Stimulated activated CD8-positive, alpha-beta memory T cell treated with anti-CD3 and anti-CD28 coated beads, Interleukin-4, amount 100 ng/mL, for 1 hour (primary cell): ENCODE measurements around the gene PTCD2.

ENCODE experiments used
- DNase-seq, 2 donors: peaks; one replicate each; pipeline ENCODE4 v3.0.0-alpha.2; 2020; ENCODE audit warnings: low read depth in 2 of 2, low spot score in 1 of 2

The PTCD2 gene

DNA sequence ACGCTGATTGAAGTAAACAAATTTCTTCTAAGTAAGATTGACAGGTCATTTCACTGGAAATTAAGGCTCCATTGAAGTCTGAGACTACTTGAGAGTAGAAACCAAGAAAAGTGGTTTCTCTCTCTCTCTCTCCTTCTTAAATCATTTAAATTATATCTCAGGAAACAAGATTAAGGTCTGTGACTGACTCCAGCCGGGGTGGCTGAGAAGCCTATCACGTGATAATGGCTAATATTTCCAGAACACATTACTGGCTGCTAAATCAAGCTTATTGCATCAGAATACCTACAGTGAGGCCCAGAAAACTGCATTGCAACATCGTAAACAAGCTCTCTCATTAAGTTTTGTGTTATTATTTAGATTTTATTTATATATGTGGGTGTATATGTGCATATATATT is 88.4 kb downstream of the PTCD2 start:
- DNase-seq, result no peak

DNA sequence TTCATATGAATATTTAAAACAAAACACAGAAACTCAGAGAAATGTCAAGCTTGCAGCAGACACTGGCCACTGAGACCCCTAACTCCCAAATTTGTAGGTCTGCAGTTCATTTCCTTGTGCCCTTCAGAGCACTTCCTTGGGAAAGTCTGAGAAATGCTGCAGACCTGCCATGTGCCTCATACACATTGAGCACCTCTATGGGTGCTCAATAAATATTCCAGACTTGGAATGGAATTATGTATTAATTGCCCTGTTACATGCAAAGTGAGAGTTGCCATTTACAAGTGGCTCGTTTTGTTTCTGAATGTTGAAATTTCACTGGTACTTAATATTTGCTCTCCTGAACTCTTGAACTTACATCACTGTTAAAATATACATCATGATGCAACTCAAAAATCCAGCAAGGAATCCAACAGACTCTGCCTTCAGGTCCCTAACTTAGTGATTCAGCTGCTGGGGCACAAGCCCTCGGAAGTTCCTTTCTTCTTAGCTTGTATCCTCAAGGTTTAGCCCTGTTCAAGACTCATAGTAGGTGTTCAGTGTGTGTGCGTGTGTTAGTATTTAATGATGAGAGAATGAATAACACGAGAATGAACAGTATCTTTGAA is 90.6 kb downstream of the PTCD2 start:
- no peak for DNase-seq

DNA sequence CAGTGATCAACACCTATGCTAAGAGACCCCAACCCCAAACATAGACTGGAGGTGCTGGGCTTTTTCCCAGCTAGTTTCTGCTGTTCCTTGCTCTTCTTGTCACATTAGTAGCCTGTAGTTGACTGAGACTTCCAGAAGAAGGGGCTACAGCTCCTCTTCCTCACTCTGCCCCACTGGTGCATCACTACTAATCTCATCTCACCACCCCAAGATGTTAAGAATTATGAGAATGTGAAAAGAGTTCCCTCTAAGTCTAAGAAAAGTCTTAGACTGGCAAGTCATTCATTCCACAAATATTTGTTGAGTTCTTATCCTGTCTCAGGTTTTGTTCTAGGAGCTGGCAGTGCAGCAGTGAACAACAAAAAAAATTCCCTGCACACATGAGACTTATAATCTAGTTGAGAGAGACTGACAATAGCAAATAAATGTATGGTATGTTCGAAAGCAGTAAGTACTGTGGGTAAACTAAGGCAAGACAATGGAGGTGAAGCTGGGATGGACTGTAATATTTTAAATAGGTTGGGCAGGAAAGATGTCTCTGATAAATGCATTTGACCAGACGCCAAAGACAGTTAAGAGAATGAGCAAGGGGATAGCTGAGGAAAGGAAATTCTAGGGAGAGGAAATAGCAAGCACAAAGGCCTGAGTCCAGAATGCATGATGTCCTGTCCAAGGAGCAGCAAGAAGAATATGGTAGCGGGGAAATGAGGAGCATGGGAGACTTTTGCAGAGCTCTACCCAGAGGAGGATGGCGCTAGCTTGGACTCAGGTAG is 92.3 kb downstream of the PTCD2 start:
- no peak for DNase-seq

DNA sequence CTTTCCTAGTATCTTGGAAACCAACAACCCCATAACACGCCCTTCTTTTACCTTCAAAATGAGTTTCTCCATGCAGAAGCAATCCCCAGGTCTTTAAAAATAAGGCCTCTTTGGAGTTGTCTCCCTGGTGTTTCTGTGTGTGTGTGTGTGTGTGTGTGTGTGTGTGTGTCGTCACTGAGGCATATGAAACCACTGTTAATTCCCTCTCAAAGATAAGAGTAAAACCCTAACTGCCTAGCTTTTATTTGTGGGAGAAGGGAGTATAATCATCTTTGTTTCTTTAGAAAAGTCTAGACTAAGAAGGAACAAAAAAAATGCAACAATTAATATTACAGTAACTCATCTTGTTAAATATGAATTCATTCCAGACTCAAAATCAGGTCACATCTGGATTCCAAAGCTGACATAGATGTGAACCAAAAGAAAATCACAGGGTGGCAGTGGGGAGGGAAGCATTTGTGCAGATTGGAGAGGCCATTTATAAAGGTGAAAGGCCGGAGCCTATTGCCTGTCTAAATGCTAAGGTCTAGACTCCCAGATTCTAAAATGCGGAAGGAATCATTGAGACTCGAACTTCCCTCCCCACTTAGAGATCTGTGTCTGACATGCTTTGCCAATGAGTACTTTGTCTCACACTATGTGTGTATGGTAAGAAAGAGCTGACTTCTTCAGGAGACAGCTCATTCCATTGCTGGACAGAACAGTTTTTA is 95.6 kb downstream of the PTCD2 start:
- no peak for DNase-seq

DNA sequence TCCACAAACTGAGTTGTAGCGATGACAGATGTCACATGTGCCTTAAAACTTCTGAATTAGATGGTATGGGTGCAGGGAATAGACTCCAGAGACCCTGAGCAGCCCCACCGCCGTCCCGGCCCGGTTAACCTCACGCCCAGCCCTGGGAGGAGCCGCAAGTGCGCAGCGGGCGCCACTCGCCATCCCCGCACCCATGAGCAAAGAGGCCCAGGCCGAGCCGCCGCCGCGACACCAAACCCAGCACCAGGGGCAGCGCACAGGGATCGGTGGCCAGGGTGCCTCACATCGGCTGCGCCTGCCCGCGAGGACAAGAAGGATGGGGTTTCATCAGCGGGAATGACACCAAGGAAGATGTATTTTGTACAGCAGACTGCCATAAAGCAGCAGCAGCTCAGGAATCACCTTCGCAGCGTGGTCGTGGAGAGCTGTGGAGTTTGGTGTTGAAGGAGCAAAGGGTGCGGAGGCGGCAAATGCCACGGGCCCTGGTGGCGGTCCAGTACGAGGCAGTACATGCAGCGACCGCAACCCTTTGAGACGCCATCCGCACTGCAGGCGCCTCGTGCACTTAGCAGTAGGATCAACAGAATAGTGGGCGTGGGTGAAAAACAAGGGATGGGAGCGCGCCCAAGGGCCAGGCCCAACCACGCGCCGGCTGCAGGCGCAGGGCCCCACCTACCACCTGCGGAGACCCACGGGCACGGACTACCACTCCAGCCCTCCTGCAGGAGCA is 97.3 kb downstream of the PTCD2 start:
- DNase-seq, result no peak
